C1 segment of cervical spinal cord (tissue), 14 donors: Measurements from ENCODE around the gene ATXN10.
A peak's percentile ranks its signal among the peaks of the same experiment; 100 is the strongest.

Experiments
- DNase-seq, 14 donors: peaks; one replicate each; lab custom pipeline; 2025; lab: John Stamatoyannopoulos, UW

The ATXN10 gene

GRCh38 chr22:45823336-45823735, 151.7 kb downstream of the ATXN10 start:
- no peak for DNase-seq

GRCh38 chr22:45826520-45826919, 154.9 kb downstream of the ATXN10 start:
- no peak for DNase-seq

DNA sequence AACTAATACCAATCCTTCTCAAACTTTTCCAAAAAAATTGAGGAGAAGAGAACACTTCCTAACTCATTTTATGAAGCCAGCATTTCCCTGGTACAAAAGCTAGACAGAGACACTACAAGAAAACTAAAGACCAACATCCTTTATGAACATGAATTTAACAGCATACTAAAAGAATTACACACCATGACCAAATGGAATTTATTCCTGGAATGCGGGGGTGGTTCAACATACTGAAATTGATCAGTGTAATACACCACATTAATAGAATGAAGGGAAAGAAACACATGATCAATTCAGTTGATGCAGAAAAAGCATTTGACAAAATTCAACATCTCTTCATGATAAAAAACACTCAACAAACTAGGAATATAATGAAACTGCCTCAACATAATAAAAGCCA, 157.2 kb downstream of the ATXN10 start:
- no peak for DNase-seq

DNA sequence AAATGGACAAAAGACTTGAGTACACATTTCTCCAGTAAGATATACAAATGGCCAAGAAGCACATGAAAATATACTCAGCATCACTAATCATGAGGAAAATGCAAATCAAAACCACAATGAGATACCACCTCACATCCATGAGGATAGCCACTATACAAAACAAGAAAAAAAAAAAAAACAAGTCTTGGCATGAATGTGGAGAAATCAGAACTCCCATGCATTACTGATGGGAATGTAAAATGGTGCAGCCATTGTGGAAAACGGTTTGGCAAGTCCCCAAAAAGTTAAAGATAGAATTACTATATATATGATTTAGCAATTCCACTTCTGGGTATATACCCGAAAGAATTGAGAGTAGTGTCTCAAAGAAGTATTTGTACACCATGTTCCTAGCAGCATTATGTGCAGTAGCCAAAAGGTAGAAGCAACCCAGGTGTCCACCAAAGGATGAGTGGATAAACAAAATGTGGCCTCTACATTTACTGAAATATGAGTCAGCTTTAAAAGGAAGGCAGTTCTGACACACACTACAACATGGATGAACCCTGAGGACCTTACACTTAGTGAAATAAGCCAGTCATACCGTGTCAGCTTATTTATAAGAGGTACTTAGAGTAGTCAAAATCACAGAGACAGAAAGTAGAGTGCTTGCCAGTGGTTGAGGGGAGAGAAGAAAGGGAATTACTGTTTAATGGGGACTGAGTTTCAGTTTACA, 159.1 kb downstream of the ATXN10 start:
- DNase-seq: no peak

- no peak for DNase-seq
Observed at GRCh38 chr22:45831394-45831793, 159.8 kb downstream of the ATXN10 start.

GRCh38 chr22:45832180-45832579, 160.5 kb downstream of the ATXN10 start:
- no peak for DNase-seq

- DNase-seq: no peak
Observed at GRCh38 chr22:45832959-45833580, 161.4 kb downstream of the ATXN10 start.

DNA sequence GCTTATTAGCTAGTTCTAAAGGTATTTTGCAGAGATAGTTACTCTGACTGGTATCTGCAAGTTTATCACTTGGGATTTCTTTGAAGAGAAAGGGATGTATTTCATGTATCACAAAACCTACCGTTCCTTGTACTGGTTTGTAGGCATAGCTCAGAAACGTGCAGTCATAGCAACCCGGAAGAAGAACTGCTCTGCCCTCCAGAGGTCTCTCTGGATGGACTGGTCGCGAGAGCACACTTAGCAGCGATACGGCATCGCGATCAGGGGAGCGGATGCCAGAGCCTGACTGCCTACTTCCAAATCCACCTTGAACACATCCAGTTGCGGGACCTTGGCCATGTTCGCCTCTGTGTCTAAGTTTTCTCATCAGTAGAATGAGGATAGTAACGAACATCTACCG, 162.0 kb downstream of the ATXN10 start:
- DNase-seq: no peak

GRCh38 chr22:45834241-45834640, 162.6 kb downstream of the ATXN10 start:
- no peak for DNase-seq

DNA sequence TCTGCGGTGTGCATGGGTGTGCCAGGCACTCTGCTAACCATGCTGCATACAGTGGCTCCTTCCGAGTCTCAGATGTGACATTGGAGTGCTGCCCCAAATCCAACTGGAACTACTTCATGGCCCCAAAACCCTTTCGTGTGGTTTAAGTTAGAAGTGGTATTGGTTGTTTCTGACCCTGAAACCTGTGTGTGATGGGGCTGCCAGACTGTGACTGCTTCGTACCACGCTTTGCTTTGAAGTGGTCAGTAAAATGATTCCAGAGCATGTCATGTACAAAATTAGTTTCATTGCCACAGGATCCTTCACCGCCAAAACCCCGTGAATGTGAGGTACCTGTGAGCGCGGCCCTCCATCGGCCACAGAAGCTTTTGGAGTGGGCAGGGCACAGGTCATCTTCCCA, 163.2 kb downstream of the ATXN10 start:
- DNase-seq: no peak

DNA sequence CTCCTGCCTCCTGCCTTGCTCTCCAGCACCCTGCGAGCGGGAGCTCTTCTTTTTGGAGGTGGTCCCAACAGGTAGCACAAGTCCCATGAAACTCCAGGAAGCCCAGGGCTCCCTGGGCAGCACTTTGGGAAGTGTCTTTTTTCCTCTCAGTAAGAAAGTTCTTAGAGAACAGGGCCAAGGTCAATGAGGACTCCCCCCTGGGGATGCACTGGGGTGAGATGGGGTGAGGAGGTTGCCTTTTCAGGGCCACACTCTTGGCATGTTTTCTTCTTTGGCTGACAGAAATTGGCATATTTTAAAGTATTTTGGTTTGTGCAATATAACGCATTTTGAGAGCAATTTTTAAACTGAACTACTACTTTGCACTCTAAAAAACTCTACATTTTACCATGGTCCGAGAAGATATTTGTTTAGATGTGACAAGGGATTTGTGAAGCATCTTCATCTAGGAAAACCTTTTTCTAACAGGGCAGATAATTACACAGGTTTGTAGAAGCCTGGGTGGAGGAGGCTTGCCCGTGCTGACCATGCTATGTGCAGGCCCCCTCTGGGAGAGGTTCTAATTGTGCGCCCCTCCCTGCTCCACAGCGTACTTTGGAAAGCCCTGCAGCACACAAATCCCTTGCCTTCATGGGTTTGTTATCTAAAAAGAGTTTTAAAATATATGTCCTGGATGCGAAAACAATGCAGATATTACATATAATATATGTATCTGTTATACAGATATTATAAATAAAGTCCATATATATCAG, 165.0 kb downstream of the ATXN10 start:
- no peak for DNase-seq

- DNase-seq: no peak
Observed at GRCh38 chr22:45837508-45837907, 165.9 kb downstream of the ATXN10 start.

GRCh38 chr22:45838305-45838887, 166.8 kb downstream of the ATXN10 start:
- DNase-seq: no peak

DNA sequence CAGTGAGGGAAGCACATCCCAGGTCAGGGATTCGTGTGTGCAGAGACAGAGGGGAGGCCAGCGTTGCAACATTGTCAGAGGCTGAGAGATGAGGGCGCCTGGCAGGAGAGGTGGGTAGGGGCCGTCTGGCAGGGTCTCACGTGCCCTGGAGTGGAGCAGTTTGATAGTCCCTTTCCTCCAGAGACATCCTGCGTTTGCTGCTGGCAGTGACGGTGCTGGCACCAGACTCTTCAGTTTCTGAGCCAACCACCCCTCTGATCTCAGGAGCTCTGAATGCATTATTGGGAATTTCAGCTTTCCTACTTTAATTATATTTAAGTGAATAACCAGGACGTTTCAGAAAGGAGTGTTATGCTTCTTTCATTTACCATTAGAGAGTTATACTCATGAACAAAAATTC, 168.8 kb downstream of the ATXN10 start:
- DNase-seq: no peak

DNA sequence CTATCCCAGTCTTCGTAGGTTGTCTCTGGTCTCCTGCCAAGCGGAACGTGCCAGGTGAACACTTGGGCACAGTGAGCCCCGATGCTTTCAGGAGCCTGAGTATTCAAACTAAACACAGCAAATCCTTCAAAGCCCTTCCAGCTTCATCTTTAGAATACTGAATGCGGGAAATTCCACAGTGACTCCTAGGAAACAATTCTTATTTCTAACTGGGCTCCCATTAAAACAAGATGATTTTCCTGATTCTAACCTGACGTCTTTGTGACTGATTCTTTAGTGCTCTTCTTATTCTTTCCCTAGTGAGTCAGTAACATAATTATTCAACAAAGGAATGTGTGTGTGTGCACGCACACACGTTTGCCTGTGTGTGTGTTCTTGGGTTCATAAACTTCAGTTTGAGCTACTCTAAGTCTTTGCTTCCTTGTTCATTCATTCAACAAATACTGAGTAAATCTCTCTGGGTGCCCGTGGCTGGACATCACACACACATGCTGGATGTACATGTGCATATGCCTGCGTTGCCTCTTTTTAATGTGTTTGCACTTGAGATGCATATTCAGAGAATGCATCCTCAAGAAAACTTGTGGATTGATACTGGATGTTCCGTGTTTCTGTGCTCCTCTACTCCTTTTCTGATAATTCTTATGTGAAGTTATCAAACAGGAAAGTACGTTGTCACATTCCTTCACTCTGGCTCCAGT, 170.8 kb downstream of the ATXN10 start:
- peak in 1 of 14 donors; percentile 62 for DNase-seq

GRCh38 chr22:45843031-45843430, 171.4 kb downstream of the ATXN10 start:
- DNase-seq: no peak

- DNase-seq: no peak
Observed at GRCh38 chr22:45843986-45844385, 172.4 kb downstream of the ATXN10 start.

DNA sequence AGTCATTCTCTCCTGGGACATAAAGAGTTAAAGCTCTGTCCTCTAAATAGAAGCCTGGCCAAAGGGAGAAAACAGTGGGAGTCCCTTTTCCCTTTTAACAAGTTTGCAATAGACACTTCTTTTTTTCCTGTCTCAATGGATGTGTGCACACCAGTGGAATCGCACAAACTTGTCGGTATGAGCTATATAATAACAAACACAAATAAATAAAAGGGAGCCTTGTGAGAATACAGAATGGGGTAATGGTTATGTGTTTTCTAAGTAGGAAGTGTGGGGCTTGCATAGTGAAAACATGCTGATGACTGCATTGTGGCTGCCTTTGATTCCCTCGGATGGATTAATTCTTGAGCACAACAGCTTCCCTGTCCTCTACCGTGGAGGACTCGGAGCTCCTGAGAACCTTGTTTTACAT, 173.4 kb downstream of the ATXN10 start:
- DNase-seq: no peak

DNA sequence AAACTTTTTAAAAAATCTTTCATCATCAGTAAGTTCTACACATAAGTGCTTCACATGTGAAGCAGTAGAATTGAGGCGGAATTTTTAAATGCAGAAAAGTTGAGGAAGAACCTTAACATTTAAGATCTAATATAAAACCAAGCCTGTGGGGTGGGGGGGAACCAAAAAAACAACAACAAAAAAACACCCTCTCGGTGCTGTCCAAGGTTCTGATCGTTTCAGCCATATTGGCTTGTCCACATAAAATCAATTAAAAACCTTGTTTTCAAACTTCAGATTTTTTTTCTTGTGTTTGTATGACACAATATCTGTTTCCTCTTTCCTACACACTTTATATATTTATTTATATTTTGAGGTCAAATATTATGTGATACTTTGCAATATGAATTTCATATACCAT, 175.3 kb downstream of the ATXN10 start:
- no peak for DNase-seq

DNA sequence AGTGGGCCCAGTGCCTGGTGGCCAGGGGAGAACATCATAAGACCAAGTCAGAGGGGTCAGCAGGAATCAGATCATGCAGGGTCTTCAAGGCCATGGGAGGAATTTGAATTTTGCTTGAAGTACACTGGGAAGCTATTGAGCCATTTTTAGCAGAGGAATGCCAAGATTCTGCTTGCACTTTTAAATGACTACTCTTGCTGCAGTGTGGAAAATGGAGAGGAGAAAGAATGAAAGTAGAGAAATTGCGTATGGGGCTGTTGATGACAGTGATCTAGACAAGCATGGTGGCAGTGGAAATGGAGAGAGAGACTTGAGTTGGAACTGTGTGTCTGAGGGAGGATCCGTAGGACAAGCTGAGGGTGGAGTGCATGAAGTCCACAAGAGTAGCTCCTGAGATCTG, 177.3 kb downstream of the ATXN10 start:
- no peak for DNase-seq

GRCh38 chr22:45852826-45853225, 181.2 kb downstream of the ATXN10 start:
- DNase-seq: no peak

DNA sequence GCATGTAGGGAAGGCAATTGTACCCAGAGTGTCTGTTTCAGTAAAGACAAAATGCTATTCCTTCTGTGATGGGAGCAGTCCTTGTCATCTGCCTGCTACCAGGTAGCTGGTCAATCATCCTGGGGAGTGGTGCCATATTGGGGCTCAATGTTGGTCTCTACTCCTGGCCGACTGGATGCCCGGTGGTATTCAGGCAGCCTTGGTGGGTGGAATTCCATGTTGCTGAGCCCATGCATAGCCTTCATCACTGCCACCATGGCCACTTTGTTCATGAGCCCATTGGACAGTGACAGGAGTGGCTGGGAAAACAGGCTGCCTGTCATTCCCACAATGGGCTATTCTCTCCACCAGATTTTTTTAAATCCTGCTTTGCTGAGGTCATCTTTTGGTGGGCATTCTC, 184.3 kb downstream of the ATXN10 start:
- DNase-seq: no peak
